Spleen (tissue), 11 donors: ENCODE results near the gene DOK4. TPM values are rescaled to one million over a fixed set of nuclear protein-coding genes. Genes with fewer than 3 reads are reported as not detected.

Experiments
- DNase-seq: peaks from one replicate; pipeline ENCODE4 v3.0.0-alpha.2; 2020
- H3K27ac ChIP-seq, 8 donors: fragments of 200-600 bp; sonication (generic) in 7 of 8; 1 replicate in 4 of 8; 2 replicates in 4 of 8; pipeline versions ENCODE4 v1.5.0 to v1.8.0; 2016 to 2021; ENCODE audit warnings: inconsistent platforms in 4 of 8, mild to moderate bottlenecking in 4 of 8, moderate library complexity in 1 of 8
- H3K27me3 ChIP-seq, 7 donors: fragments of 200-600 bp; sonication (generic) in 6 of 7; replicated peaks in 1 of 7; 1 replicate in 4 of 7; 2 replicates in 3 of 7; pipeline versions ENCODE4 v1.5.0 to v1.8.0; 2016 to 2021; ENCODE audit warnings: inconsistent platforms in 3 of 7, mild to moderate bottlenecking in 1 of 7
- H3K36me3 ChIP-seq, 6 donors: fragments of 200-600 bp; sonication (generic) in 5 of 6; 1 replicate in 4 of 6; 2 replicates in 2 of 6; pipeline versions ENCODE4 v1.5.0 to v1.8.0; 2016 to 2021; ENCODE audit warnings: inconsistent platforms in 2 of 6
- H3K4me1 ChIP-seq, 6 donors: fragments of 200-600 bp; sonication (generic) in 5 of 6; 1 replicate in 3 of 6; 2 replicates in 3 of 6; pipeline versions ENCODE4 v1.5.0 to v1.8.0; 2016 to 2021; ENCODE audit warnings: inconsistent platforms in 3 of 6
- H3K4me3 ChIP-seq, 8 donors: fragments of 200-600 bp; sonication (generic) in 7 of 8; 1 replicate in 4 of 8; 2 replicates in 4 of 8; pipeline versions ENCODE4 v1.5.0 to v1.8.0; 2016 to 2021; ENCODE audit warnings: inconsistent platforms in 4 of 8, mild to moderate bottlenecking in 4 of 8, moderate library complexity in 2 of 8
- H3K9me3 ChIP-seq, 8 donors: fragments of 200-600 bp; sonication (generic) in 7 of 8; 1 replicate in 4 of 8; 2 replicates in 4 of 8; pipeline versions ENCODE4 v1.5.0 to v1.8.0; 2016 to 2021; ENCODE audit warnings: inconsistent platforms in 4 of 8
- POLR2A ChIP-seq, 3 donors: fragments of 450-650 bp; IDR thresholded peaks; one replicate each; pipeline ENCODE4 v1.5.1; 2017; ENCODE audit warnings: antibody characterized with exemption in 3 of 3, mild to moderate bottlenecking in 1 of 3
- POLR2AphosphoS5 ChIP-seq, 3 donors: sonication (generic); formaldehyde crosslinking; IDR thresholded peaks; one replicate each; pipeline ENCODE4 v1.5.1; 2017; ENCODE audit warnings: antibody characterized with exemption in 3 of 3
- WGBS, 5 donors: extraction: QIAGEN DNeasy Blood & Tissue Kit in 3 of 5; methylation state at CpG; one replicate each; pipeline versions ENCODE4 v1.1.5 to v1.1.7; 2013 to 2018; 5-methylcytosine and 5-hydroxymethylcytosine counted together
- intact Hi-C: fragments of 100-400 bp; cut with DNase I; formaldehyde crosslinking; loops from one replicate; pipeline ENCODE4 v1.15.0; 2023; ENCODE audit warnings: low total_unique reads
- polyA plus RNA-seq, 3 donors: library from polyadenylated mRNA; stranded (reverse); fragments of 200-250 nt; gene quantifications; one replicate each; pipeline ENCODE4 v1.2.1, GENCODE V29; 2013
- total RNA-seq, 7 donors: library from RNA; depleted of rRNA in 3 of 7; stranded (reverse); fragments of >200 nt in 3 of 7; fragmentation: NEBNext Ultra II Directional in 4 of 7; extraction: Animal tissue kit (Norgen Biotek cat#: 25700) in 4 of 7; gene quantifications; one replicate each; pipeline versions ENCODE4 v1.1.0 to v1.2.1, GENCODE V29; 2016 to 2021
- TF ChIP-seq, protein P1 (sequence below), 11 experiments: fragments of 200-600 bp in 7 of 11; fragments of 450-650 bp in 4 of 11; sonication (generic) in 4 of 11; IDR thresholded peaks in 8 of 11; conservative IDR thresholded peaks in 3 of 11; 1 replicate in 7 of 11; 2 replicates in 4 of 11; pipeline versions ENCODE4 v1.4.0 to v1.8.0; 2016 to 2021; ENCODE audit warnings: antibody characterized with exemption in 11 of 11, inconsistent platforms in 4 of 11, mild to moderate bottlenecking in 1 of 11
- donor health status: healthy with polysubstance abuse.
- donor health status: DM: no; HTN: no; CAD: no; lungs with moderate emphysema.
- donor health status: DM: no; HTN: no; CAD: no.
- donor health status: Bipolar disorder and iron deficiency.
- donor health status: healthy.
- donor health status: DM: no; HTN: no; CAD: no.
- donor health status: DM: yes; HTN: yes; CAD: no.

Gene DOK4
- total and polyA plus RNA-seq, 10 donors, result 4.1 to 19.8 (median 14.2) TPM

- no peak overlapping the region for H3K4me3 ChIP-seq
- TF ChIP-seq, protein P1, sequence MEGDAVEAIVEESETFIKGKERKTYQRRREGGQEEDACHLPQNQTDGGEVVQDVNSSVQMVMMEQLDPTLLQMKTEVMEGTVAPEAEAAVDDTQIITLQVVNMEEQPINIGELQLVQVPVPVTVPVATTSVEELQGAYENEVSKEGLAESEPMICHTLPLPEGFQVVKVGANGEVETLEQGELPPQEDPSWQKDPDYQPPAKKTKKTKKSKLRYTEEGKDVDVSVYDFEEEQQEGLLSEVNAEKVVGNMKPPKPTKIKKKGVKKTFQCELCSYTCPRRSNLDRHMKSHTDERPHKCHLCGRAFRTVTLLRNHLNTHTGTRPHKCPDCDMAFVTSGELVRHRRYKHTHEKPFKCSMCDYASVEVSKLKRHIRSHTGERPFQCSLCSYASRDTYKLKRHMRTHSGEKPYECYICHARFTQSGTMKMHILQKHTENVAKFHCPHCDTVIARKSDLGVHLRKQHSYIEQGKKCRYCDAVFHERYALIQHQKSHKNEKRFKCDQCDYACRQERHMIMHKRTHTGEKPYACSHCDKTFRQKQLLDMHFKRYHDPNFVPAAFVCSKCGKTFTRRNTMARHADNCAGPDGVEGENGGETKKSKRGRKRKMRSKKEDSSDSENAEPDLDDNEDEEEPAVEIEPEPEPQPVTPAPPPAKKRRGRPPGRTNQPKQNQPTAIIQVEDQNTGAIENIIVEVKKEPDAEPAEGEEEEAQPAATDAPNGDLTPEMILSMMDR (IDR thresholded peaks at IDR 0.05 in 8 of 11, conservative IDR thresholded peaks at IDR 0.05 in 3 of 11), result no peak
- no peak for TF ChIP-seq POLR2A (IDR thresholded peaks at IDR 0.05)
- peak in 1 of 3 donors; percentile 20 for TF ChIP-seq POLR2AphosphoS5 (IDR thresholded peaks at IDR 0.05)
- DNase-seq, result no peak
- 63 to 83% (median 70%) methylated on average over 14 of the region's 14 CpGs for WGBS, 5 donors
- H3K36me3 ChIP-seq, result peaks cover 0 to 63% (median 13%) of the 10 kb centered on the region in 6 donors
- H3K9me3 ChIP-seq, result no peaks in the 10 kb centered on the region
- peak overlapping the region in 7 of 8 donors; percentile 7 to 67 (median 38) for H3K27ac ChIP-seq
- peaks cover 8 to 44% (median 29%) of the 10 kb centered on the region in 6 donors for H3K4me1 ChIP-seq
- intact Hi-C loops, result loop anchor here (10.0 kb wide), 1 partner anchor 49 kb away; the partner anchor contains the start of gene POLR2C
- no peaks in the 10 kb centered on the region for H3K27me3 ChIP-seq
Measured at GRCh38 chr16:57513371-57514102, 27.2 kb upstream of the DOK4 start.

DNA sequence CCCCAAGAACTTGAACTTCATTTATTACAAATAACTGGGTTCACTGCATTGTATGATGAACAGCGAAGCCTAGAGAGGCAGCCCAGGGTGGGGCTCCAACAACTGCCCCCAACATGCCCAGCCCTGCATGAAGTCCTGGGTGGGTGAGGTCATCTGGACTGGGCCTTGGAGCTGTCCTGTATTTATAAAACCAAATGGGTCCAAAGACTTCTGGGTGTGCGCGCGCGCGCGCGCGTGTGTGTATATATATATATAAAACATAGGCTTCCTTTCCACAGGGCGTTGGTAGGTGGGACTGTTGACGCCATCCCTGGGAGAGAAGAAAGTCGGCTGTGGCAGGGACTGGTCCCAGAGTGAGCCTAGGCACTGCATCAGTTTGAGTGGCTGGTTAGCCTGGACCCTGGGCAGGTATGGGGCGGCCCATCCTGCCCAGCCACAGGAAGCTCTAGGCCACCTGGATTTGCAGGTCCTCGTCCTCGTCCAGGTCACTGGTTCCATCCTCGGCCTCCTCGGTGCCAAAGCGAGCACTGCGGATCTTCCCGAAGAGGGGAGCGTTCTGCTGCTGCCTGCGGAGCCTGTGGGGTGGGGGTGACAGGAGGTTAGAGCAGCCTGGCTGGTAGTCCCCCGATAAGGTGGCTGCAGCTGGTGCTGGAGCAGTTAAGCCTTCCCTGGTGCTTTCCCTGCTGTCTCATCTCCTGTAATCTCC is 26.2 kb upstream of the DOK4 start:
- 94 to 97% (median 96%) methylated on average over 12 to 23 of the region's 23 CpGs for WGBS, 5 donors
- H3K27ac ChIP-seq, result peak overlapping the region in 3 of 8 donors; percentile 22 to 46 (median 34)
- H3K4me1 ChIP-seq, result peaks cover 8 to 52% (median 32%) of the 10 kb centered on the region in 6 donors
- intact Hi-C loops, result loop anchor here (10.0 kb wide), 1 partner anchor 48 kb away; the partner anchor contains the start of gene POLR2C
- no peak for TF ChIP-seq POLR2AphosphoS5 (IDR thresholded peaks at IDR 0.05)
- TF ChIP-seq POLR2A (IDR thresholded peaks at IDR 0.05), result no peak
- TF ChIP-seq, protein P1 (IDR thresholded peaks at IDR 0.05 in 8 of 11, conservative IDR thresholded peaks at IDR 0.05 in 3 of 11), result no peak
- no peaks in the 10 kb centered on the region for H3K9me3 ChIP-seq
- H3K4me3 ChIP-seq, result no peak overlapping the region
- DNase-seq, result no peak
- H3K27me3 ChIP-seq, result no peaks in the 10 kb centered on the region
- peaks cover 0 to 52% (median 6%) of the 10 kb centered on the region in 6 donors for H3K36me3 ChIP-seq

GRCh38 chr16:57510016-57510871 is 24.0 kb upstream of the DOK4 start:
- Histone ChIP-seq H3K36me3 (peaks cover 0 to 32% (median 4%) of the 10 kb centered on the region in 6 donors), H3K4me1 (peaks cover 8 to 56% (median 32%) of the 10 kb centered on the region in 6 donors), H3K9me3 (no peaks in the 10 kb centered on the region), H3K27ac (peak overlapping the region in 1 of 8 donors; percentile 30), H3K27me3 (no peaks in the 10 kb centered on the region), H3K4me3 (no peak overlapping the region)
- intact Hi-C loops, result loop anchor here (10.0 kb wide), 1 partner anchor 45 kb away; the partner anchor contains the start of gene POLR2C
- no peak for DNase-seq
- 61 to 80% (median 75%) methylated on average over 10 of the region's 10 CpGs for WGBS, 5 donors
- TF ChIP-seq, protein P1 (IDR thresholded peaks at IDR 0.05 in 8 of 11, conservative IDR thresholded peaks at IDR 0.05 in 3 of 11), result no peak
- TF ChIP-seq POLR2AphosphoS5 (IDR thresholded peaks at IDR 0.05), result no peak
- no peak for TF ChIP-seq POLR2A (IDR thresholded peaks at IDR 0.05)
